Endothelial cell (in vitro differentiated cells): ENCODE data around the gene RGS17. TPM values are rescaled to one million over a fixed set of nuclear protein-coding genes. Genes with fewer than 3 reads are reported as not detected.

ENCODE experiments used
- DNase-seq: peaks from one replicate; pipeline ENCODE4 v3.0.0; 2021; ENCODE audit warnings: low spot score
- H3K27ac Mint-ChIP-seq: one replicate; pipeline ENCODE4 v1.8.0; 2021; ENCODE audit warnings: mixed read lengths, inconsistent platforms; ENCODE audit not compliant: unreplicated experiment
- H3K27me3 Mint-ChIP-seq: one replicate; pipeline ENCODE4 v1.8.0; 2021; ENCODE audit warnings: mild to moderate bottlenecking, moderate library complexity, mixed read lengths, inconsistent platforms; ENCODE audit not compliant: unreplicated experiment
- H3K36me3 Mint-ChIP-seq: one replicate; pipeline ENCODE4 v1.8.0; 2021; ENCODE audit warnings: mild to moderate bottlenecking, low read depth, mixed read lengths, inconsistent platforms; ENCODE audit not compliant: unreplicated experiment
- H3K4me1 Mint-ChIP-seq: one replicate; pipeline ENCODE4 v1.8.0; 2021; ENCODE audit warnings: mild to moderate bottlenecking, mixed read lengths, inconsistent platforms; ENCODE audit not compliant: unreplicated experiment
- H3K4me3 Mint-ChIP-seq: one replicate; pipeline ENCODE4 v1.8.0; 2021; ENCODE audit warnings: mild to moderate bottlenecking, mixed read lengths, inconsistent platforms; ENCODE audit not compliant: unreplicated experiment
- H3K9me3 Mint-ChIP-seq: one replicate; pipeline ENCODE4 v1.8.0; 2021; ENCODE audit warnings: mixed read lengths, inconsistent platforms; ENCODE audit not compliant: unreplicated experiment
- CTCF ChIP-seq: fragments of 200-600 bp; sonication (generic); IDR thresholded peaks from one replicate; pipeline ENCODE4 v1.5.0; 2021; ENCODE audit warnings: antibody characterized with exemption; ENCODE audit not compliant: unreplicated experiment
- total RNA-seq: library from RNA; stranded (reverse); fragmentation: NEBNext Ultra II Directional; extraction: Animal tissue kit (Norgen Biotek cat#: 25700); gene quantifications from one replicate; pipeline ENCODE4 v1.2.1, GENCODE V29; 2021; ENCODE audit not compliant: unreplicated experiment

RGS17 gene
- total RNA-seq, 1 donor from 2014 or later = 12.0 TPM

- no peaks in the 10 kb centered on the region for H3K36me3 Mint-ChIP-seq
- no peak overlapping the region for H3K27ac Mint-ChIP-seq
- peaks cover 4% of the 10 kb centered on the region for H3K27me3 Mint-ChIP-seq
- H3K4me1 Mint-ChIP-seq = no peaks in the 10 kb centered on the region
- no peaks in the 10 kb centered on the region for H3K9me3 Mint-ChIP-seq
- no peak for TF ChIP-seq CTCF
- DNase-seq = no peak
- H3K4me3 Mint-ChIP-seq = no peak overlapping the region
These were observed 36.2 kb upstream of the RGS17 start for GRCh38 chr6:153167061-153167891.

DNA sequence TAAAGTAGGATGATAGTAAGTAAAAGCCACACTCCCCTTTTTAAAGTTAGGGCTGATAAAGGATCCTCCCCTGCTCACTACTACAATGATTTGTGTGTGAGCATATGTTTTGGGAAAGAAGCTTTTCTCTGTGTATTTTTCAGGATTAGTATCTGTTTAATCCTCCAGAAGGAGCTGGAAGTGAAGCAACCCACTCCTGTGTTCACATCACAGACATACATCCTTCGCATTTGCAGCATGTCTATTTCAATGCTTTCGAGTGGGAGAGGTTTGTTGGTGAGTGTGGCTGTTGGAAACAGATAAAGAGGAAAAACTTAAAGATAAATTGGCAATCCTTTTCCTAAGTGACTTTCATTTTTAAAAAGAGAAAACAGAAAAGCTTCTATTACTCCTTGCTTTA is 31.6 kb upstream of the RGS17 start:
- no peak for TF ChIP-seq CTCF
- Mint-ChIP-seq H3K27ac (no peak overlapping the region), H3K36me3 (no peaks in the 10 kb centered on the region), H3K9me3 (no peaks in the 10 kb centered on the region), H3K27me3 (peaks cover 1% of the 10 kb centered on the region), H3K4me3 (no peak overlapping the region), H3K4me1 (no peaks in the 10 kb centered on the region)
- no peak for DNase-seq

DNA sequence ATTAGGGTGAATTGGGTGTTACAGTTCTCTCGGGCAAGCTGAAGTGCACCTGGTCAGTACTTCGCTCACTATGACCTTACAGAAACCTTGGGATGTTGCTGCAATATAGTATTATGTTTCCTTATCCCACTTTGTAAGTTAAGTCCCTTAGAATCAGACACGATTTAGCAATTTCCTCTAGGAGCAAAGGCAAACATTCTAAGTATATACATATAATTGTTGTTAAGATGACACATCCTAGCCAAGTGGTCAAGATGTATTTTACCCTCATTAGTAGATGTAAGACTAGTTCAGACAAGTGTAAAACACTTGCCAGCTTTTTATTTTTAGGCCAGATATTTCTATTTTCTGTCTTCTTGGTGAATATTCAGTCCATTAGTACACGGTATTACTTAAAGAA is 31.1 kb upstream of the RGS17 start:
- DNase-seq = no peak
- H3K27ac Mint-ChIP-seq = no peak overlapping the region

GRCh38 chr6:153160221-153160620 is 29.1 kb upstream of the RGS17 start:
- no peaks in the 10 kb centered on the region for H3K27me3 Mint-ChIP-seq
- no peaks in the 10 kb centered on the region for H3K4me1 Mint-ChIP-seq
- no peak overlapping the region for H3K4me3 Mint-ChIP-seq
- H3K36me3 Mint-ChIP-seq = no peaks in the 10 kb centered on the region
- TF ChIP-seq CTCF = no peak
- no peak overlapping the region for H3K27ac Mint-ChIP-seq
- no peak for DNase-seq
- no peaks in the 10 kb centered on the region for H3K9me3 Mint-ChIP-seq

More for the DNA sequence above, 31.1 kb upstream of the RGS17 start:
- Mint-ChIP-seq H3K27me3 (peaks cover 1% of the 10 kb centered on the region), H3K4me1 (no peaks in the 10 kb centered on the region), H3K9me3 (no peaks in the 10 kb centered on the region), H3K36me3 (no peaks in the 10 kb centered on the region), H3K4me3 (no peak overlapping the region)
- no peak for TF ChIP-seq CTCF

DNA sequence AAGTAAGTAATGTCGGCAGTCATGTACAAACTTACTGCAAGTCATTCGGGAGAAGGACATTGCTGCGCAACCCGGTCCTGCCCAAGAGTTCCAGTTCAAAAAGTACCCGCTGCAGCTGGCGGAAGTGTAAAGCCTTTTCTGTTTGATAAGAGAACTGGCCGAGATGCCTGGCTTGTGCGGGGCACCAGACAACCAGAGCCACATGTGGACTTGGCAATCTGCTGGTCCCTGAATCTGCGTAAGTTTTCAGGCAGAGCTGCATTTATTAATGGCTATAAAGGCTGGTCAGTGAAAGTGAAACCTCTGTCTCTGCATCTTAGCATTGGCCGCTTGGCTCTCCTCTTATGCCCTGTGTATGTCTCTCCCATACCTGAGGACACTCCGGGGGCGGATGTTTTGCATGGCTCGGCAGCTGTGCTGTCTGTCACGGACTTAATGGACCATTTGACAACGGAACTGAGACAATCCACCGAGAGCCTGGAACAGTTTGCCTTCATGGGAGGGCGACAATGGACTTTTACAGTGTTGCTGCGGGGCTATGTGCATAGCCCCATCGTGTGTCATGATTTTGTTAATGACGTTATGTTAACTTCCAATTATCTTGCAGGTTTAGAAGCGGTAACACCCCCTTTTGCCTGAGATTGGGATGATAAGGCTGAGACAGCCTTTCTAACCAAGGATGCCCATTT is 19.8 kb upstream of the RGS17 start:
- no peaks in the 10 kb centered on the region for H3K36me3 Mint-ChIP-seq
- no peak overlapping the region for H3K4me3 Mint-ChIP-seq
- peaks cover 8% of the 10 kb centered on the region for H3K4me1 Mint-ChIP-seq
- no peak for TF ChIP-seq CTCF
- H3K27ac Mint-ChIP-seq = no peak overlapping the region
- no peaks in the 10 kb centered on the region for H3K9me3 Mint-ChIP-seq
- H3K27me3 Mint-ChIP-seq = peaks cover 2% of the 10 kb centered on the region
- no peak for DNase-seq
